Stimulated activated CD4-positive, alpha-beta T cell treated with anti-CD3 and anti-CD28 coated beads, Interleukin-2, amount 100 ng/mL, for 4 hours (primary cell): ENCODE data around the gene TFPT.
"Not testable (repeated sequence)": the region's sequence is repeated elsewhere in the genome, so short reads cannot be mapped to it uniquely, and the experiment has no call there.

Experiments
- DNase-seq: peaks from one replicate; pipeline ENCODE4 v3.0.0-alpha.2; 2020; ENCODE audit warnings: low read depth

Gene TFPT

DNA sequence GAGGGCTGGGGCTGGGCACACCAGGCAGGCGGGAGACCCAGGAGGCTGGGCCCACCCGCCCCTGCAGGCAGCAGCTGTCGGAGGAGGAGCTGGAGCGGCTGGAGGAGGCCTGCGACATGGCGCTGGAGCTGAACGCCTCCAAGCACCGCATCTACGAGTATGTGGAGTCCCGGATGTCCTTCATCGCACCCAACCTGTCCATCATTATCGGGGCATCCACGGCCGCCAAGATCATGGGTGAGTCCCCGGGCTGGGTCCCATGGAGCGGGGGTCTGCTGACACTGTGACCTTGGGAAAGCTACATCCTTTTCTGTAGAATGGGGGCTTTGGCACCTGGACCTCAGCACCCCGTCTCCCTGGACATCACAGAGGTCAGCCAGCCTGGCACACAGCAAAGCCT is 8.2 kb upstream of the TFPT start:
- no peak for DNase-seq

DNA sequence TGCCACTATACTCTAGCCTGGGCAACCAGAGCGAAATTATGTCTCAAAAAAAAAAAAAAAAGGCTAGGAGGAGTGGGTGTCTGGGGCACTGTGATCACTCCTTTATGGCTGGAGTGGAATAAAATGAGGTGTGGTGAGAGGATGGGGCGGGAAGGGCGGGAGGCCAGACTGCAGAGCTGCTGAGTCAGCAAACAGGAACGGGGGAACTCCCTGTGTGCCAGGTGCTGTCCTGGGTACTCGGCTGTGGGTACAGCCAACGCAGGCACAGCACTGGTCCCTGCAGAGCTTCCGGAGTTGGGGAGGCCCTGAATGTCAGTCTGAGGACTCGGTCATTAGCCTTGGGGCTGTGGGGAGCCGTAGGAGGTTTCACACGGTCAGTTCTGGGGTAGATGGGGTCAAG is 5.8 kb upstream of the TFPT start:
- no peak for DNase-seq

- DNase-seq: no peak
These were observed 933 bp downstream of the TFPT start for GRCh38 chr19:54114340-54115108.

- no peak for DNase-seq
These were observed 5.8 kb downstream of the TFPT start for GRCh38 chr19:54109651-54110050.

DNA sequence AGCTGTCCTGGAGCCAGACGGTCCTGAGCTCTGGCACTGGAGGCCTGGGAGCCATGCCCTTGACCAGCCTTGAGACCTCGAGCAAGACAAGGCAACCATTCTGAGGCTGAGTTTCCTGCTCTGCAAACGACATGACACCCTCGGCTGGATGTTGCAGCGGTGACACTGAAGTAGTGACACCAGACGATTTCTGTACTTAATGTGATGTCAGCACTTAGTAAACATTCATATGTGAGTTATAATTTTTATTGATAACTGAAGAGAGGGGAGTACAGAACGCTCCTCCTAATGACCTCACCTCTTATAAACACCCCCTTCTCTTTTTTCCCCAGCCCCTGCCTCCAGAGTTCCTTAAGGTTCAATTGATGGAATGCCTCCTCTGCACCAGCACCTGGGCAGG is 7.0 kb downstream of the TFPT start:
- DNase-seq: no peak

- DNase-seq: no peak
These were observed 7.5 kb downstream of the TFPT start for GRCh38 chr19:54107876-54108490.

DNA sequence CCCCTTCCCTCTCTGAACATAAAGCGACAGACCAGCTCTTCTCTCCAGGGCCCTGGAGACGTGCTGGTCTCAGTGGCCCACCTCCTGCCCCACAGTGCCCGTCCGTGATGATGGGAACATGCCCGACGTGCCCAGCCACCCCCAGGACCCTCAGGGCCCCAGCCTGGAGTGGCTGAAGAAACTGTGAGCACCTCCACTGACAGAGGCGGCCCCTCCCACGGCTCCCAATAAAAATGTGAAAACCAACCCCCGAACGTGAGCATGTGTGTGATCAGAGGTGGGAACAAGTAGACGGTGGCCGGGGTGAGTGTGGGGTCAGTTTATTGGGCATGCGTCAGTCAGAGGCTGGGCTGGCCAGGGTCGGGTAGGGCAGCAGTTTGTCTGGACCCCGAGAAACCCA is 8.7 kb downstream of the TFPT start:
- no peak for DNase-seq

- no peak for DNase-seq
These were observed 9.7 kb downstream of the TFPT start for GRCh38 chr19:54105796-54106195.

GRCh38 chr19:54104998-54105715 is 10.3 kb downstream of the TFPT start:
- no peak for DNase-seq

GRCh38 chr19:54102421-54103169 is 12.9 kb downstream of the TFPT start, which contains the start of gene NDUFA3:
NDUFA3 (plus strand) TSS chr19:54102855; CDS start chr19:54102879, 24 bp downstream.
- DNase-seq: peak; percentile 96

DNA sequence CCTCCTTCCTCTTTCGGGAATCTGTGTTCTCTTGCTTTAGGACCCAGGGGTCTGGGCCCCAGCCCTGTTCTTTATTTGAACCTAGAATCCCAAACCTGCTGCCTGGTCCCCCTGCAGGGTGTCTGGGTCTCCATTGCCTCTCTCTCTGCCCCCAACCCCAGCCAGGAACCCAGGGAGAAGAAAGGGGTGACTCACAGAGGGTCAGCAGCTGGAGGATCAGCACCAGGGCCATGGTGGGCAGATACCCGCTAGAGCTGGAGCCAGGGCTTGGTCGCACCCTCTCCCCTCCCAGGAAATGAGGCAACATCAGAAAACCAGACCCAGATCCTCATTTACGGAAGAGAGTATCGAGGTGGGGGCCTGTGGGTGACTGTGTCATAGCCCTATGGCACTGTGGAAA is 14.9 kb downstream of the TFPT start, which contains the start of gene OSCAR:
Gene OSCAR (minus strand): TSS at position 243 of the 400 bp plus-strand sequence. CDS start 11 bp downstream, at position 232.
- DNase-seq: no peak

DNA sequence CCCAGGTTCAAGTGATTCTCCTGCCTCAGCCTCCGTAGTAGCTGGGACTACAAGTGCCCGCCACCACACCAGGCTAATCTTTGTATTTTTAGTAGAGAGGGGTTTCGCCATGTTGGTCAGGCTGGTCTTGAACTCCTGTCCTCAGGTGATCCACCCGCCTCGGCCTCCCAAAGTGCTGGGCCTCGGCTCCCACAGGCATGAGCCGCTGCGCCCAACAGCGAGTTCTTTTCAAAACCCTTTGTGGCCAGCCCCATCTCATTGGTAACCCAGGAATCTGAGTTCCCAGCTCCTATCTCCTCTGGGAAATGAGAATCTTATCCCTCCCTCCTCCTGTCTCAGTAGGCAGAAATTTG is 15.6 kb downstream of the TFPT start:
- DNase-seq: not testable (repeated sequence)

DNA sequence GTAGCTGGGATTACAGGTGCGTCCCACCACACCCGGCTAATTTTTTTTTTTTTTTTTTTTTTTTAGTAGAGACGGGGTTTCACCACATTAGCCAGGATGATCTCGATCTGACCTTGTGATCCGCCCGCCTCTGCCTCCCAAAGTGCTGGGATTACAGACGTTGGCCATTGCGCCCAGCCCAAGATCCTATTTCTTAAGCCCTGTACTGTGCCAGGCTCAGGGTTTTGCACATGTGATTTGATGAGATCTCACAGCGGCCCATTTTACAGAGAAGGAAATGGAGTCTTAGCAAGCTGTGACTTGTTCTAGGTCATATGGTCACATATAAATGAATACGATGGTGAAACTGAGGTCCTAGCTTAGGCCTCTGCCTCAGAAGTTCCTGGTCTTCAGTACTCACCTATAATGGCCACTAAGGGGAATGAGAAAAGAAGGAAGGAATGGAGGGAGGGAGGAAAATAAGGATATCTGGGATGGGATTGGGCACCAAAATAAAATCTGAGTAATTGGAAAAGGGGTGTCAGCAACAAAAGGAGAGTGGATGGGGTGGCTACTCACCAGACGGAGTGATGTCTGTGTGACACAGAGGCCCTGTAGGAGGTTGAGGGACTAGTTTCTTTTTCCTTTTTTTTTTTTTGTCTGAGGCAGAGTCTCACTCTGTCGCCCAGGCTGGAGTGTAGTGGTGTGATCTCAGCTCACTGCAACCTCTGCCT is 16.1 kb downstream of the TFPT start:
- no peak for DNase-seq

DNA sequence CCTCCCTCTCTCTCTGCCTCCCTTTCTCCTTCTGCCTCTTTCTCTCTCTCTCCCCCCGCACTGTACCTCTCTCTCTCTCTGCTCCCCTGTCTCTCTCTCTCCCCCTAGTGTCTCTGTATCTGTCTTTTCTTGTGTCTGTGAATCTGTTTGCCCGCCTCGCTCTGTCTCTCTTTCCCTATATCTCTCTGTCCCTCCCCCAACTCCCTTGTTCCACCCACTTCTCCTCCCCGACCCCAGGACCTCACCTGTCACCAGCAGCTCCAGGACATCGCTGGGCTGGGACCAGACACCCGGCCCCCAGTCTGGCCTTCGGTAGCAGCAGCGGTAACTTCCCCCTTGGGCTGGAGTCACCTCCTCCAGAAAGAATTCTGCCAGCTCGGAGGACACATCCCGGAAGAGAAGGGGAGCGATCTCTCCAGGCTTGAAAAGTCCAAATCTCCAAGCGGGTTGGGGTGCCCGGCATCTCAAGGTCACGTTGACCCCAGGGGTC is 18.8 kb downstream of the TFPT start:
- DNase-seq: no peak

- not testable (repeated sequence) for DNase-seq
These were observed 19.4 kb downstream of the TFPT start for GRCh38 chr19:54095859-54096616.

DNA sequence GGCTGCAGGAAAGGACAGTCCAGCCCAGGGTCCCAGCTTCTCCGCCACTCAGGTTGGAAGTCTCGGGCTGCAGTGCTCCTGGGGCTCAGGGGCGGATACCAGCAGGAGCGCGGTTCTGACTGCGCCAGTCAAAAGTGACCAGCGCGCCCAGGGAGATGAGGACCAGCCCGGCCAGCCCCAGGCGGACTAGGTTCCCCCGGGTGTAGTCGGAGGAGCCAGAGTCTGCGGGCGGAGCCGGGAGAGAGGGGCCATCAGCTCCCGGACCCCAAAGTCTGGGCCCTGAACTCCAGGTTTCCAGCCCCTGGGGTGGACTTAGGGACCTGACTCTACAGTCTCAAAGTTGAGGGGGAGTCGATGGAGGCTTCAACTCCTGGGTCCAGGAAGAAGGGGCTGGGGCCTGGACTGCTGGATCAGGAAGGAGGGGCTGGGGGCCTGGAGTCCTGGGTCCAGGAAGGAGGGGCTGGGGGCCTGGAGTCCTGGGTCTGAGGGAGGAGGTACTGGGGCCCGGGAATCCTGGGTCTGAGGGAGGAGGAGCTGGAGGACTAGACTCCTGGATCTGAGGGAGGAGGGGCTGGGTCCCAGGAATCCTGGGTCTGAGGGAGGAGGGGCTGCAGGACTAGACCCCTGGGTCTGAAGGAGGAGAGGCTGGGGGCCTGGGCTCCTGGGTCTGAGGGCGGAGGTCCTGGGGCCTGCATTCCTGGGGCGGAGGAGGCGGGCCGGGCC is 20.2 kb downstream of the TFPT start:
- no peak for DNase-seq

GRCh38 chr19:54094426-54095000 is 20.9 kb downstream of the TFPT start:
- DNase-seq: no peak

GRCh38 chr19:54084410-54084809 is 31.0 kb downstream of the TFPT start:
- no peak for DNase-seq

DNA sequence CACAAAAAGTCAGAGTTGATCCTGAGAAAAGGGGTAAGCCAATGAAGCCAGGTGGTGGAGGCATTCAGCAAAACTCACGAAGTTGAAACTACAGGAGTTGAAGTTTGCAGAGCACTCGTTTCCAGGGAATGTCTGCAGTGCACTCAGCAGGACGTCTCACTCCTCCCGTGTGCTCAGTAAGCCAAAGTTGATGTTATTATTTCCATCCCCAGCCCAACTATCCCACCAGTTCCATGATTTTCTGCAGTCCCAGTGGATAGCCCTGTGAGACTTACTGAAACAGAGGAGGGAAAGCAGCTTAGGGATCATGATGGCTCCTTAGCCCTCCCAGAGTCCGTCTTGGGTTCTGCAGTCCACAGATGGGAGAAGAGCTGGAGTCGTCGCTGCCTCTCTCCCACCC is 34.4 kb downstream of the TFPT start, which contains the start of gene TARM1:
Gene TARM1 (minus strand): TSS at position 334 of the 400 bp plus-strand sequence. CDS start 25 bp downstream, at position 309.
- DNase-seq: no peak
